ENCODE results near the gene YPEL3.

YPEL3 gene

DNA sequence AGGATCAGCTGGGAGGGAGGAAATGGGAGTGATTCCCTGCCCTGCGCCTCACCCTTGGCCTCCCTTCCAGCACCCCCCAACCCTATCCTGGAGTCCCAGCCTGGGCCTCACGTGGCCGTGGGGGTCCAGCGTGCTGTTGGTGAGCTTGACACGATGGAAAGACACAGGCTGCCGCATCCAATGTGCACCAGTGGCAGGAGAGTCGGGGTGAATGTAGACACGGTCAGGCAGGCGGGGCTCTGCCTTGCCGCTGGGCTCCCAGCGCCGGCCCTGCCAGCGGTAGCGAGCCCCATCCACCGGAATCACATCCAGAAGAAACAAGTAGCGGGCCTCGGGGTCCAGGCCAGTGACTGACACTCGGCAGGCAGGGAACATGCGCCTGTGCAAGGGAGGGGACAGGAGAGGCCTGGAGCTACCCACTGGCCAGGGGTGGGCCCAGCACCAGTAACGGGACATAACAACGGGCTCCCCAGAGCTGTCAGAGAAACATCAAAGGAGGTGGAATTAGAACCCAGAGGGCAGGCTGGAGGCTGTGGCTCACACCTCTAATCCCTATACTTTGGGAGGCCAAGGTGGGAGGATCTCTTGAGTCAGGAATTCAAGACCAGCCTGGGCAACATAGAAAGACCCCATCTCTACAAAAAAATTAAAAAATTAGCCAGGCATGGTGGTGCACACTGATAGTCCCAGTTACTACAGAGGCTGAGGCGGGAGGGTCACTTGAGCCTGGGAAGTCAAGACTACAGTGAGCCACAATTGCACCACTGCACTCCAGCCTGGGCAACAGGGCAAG, 7.0 kb downstream of the YPEL3 start:
- no peak for DNase-seq

DNA sequence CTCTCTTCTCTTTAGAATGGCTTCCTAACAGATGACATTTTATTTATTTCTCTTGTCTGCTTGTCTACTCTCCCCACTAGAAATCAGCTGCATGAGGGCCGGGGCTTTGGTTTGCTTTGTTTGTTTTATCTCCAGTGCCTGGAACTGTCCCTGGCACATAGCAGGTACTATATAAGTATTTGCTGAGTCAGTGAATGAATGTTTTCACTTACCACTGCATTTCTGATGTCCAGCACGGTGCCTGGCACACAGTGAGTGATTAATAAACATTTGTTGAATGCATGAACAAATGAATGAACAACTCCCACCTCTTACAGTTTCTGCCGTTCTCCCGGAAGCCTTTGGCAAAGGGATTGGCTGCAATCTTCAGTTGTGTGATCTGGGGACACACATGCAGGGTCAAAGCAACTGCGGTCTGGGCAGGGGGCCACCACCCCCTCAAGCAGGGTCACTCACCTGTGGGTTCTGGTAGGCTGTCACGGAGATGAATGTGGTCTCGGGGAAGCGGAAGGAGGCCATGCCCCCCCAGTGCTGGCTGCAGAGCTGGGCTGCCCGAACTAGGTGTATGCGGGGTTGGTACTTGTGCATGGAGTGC, 7.7 kb downstream of the YPEL3 start:
- DNase-seq = no peak

DNA sequence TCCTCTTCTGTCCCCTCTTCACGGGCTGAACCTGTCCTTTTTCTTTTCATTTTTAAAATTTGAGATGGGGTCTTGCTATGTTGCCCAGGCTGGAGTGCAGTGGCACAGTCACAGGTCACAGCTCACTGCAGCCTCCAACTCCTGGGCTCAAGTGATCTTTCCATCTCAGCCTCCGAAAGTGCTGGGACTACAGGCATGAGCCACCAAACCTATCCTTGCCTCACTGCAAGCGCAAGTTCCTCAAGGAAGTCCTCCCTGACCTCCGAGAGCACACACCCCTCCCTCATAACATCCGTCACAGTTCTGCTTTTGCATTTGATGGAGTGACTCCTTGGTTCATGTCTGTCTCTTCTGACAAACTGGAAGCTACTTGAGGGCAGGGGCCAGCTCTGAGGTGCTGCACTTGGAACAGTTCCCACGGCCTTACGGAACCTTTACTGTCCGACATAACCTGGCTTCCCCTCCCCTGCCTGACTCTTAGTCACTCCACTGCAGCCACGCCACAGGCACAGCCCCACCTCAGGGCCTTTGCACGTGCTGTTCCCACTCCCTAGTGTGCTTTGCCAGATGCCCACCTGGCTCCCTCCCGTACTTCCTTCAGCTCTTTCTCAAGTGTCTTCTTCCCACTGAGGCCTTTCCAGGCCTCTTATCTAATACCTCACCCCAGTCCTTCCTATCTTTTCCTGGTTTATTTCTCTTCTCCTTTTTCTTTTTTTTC, 8.7 kb downstream of the YPEL3 start:
- peak; percentile 25 to 77 for DNase-seq

DNA sequence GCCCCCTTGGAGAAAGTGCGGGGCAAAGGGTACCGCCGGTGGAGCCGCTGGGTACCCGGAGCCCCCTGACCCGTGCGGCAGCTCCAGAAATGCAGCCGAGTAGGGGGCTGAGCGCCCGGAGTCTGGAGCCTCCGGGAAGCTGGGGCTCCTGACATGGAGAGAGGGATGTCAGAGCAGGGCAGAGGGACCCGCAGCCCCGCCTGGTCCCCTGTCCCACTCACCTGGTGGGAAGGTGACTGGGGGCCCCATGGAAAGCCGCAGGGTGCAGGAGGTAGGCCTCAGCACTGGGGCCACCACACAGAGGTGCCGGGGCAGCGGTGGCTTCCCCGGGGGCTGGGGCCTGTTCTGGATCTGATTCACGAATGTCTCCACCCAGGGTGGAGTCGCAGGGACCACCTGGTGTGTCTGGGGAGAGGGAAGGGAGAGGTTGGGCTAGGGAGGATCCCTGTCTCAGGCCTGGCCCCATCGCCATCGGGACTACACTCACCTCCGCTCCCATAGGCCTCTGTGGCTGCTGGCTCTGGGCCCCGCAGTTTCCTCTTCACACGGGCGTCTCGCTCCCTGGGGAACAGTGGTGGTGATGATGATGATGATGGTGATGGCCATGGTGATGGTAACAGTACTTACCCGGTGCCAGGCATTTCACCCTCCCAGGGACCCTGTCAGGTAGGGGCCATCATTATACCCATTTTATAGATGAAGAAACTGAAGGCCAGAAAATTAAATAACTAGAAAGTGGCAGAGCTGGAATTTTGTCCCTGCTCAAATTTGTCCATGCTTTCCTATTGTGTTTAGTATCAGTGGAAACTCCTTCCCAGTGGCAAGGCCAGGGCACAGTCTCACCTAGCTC, 9.5 kb downstream of the YPEL3 start:
- DNase-seq = no peak

DNA sequence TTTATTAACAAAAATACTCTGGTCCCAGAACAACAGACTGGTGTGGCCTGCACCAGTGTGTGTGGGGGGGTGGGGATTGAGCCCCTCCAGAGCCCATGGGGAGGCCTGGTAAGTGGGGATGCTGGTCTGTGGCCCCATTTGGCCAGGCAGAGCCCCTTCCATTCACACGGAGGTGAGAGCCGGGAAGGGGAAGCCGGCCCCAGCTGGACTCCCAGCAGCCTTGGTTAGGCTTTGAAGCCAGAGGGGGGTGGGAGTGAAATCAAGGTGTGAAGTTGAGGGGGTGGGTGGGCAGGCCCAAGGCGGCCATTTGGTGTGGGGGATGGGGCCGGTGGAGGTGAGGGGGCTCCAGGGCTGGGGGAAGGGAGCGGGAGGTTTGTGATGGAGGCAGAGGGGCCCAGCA, 10.2 kb downstream of the YPEL3 start:
- DNase-seq = no peak

DNA sequence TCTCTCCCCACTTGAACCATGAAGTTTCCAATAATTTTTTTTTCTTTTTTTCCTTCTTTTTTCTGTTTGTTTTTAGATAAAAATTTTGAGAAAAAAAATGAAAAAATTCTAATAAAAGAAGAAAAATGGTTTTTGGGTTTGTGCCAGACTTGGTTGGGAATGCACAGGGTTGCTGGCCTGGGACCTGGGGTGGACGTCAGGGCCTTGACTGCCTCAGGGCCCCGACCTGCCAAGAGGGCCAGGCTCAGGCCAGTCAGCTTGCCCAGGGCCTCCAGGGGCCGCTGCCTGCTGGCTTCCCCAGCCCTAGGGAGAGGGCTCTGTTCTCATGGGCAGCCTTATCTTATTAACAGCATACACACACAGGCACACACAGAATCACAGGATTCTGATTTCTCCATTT, 10.8 kb downstream of the YPEL3 start:
- DNase-seq = no peak

DNA sequence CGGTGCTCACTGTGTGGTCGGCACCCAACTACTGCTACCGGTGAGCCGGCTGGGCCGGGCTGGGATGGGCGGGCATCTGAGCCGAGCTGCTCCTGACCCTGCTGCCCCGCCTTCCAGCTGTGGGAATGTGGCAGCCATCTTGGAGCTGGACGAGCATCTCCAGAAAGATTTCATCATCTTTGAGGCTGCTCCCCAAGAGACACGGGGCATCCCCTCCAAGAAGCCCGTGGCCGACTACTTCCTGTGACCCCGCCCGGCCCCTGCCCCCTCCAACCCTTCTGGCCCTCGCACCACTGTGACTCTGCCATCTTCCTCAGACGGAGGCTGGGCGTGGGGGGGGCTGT, 11.2 kb downstream of the YPEL3 start:
- DNase-seq = no peak

DNA sequence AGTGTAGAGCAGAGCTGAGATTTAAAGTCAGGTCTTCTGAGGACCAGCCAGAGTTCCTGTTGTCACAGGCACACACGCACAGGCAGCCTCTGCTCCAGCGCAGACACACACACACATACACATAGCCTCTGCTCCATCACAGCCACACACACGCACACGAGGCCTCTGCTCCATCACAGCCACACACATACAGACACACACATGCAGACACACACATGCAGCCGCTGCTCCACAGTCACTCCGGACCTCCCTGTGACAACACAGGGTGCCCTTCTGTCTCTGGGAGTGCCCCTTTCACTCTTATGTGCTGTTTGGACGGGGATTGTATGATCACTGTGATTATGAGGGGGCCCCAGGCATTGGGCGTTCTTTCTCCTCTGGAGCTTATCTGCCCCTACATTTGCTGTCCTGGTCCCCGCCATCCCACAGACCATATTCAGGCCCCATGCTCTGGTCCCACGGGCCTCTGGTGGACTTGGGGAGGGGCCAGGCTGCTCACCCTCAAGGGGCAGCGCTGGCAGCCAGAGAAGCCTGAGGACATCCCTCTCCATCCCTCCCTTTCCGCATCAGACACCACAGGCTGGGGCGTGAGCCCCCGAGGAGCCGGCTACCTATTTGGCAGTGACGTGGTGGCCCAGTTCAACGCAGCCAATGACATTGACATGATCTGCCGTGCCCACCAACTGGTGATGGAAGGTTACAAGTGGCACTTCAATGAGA, 11.8 kb downstream of the YPEL3 start:
- DNase-seq = no peak

DNA sequence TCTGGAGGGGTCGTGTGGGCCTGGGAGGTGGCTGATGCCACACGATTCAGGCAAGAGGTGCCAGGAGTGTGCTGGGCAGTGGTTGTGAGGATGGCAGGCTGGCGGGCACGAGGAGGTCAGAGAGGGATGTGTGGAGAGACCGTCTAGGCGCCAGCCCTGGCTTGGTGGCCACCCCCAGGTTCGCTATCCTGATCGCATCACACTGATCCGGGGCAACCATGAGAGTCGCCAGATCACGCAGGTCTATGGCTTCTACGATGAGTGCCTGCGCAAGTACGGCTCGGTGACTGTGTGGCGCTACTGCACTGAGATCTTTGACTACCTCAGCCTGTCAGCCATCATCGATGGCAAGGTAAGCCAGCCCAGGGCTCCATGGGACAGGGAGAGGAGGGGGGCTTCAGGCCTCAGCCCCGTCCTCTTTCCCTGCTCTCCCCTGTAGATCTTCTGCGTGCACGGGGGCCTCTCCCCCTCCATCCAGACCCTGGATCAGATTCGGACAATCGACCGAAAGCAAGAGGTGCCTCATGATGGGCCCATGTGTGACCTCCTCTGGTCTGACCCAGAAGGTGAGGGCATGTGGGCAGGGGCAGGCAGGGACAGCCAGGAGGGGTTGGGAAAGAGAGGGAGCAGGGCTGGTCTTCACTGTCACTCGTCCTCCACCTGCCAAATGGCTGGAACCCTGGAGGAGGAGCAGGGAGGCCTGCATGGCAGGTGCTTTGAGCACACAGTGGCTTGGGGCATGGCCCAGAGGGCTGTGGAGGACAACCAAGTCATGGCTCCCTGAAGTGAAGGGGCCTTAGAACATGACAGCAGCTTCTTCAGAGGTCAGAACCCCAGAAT, 12.6 kb downstream of the YPEL3 start:
- no peak for DNase-seq

DNA sequence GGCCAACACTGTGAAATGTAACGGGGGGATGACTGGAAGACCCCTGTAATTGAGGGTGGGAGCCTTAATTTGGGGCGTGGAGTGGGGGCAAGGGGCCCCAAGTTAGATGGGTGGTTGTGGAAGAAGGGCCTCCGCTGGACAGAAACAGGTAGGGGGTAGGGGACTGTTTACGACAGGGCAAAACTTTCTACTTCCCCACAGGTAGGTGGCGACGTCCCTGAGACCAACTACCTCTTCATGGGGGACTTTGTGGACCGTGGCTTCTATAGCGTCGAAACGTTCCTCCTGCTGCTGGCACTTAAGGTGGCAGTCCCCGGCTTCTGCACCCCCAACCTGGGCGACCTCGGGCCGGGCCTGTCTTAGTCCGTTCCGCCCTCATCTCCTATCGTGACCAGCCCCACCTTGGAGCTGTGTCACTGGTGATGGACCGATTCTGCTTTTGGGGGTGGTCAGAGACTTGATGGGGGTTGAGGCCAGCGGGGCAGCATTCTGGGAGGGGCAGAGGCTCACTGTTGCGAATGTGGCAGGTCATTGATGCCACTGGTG, 13.4 kb downstream of the YPEL3 start:
- DNase-seq = no peak

DNA sequence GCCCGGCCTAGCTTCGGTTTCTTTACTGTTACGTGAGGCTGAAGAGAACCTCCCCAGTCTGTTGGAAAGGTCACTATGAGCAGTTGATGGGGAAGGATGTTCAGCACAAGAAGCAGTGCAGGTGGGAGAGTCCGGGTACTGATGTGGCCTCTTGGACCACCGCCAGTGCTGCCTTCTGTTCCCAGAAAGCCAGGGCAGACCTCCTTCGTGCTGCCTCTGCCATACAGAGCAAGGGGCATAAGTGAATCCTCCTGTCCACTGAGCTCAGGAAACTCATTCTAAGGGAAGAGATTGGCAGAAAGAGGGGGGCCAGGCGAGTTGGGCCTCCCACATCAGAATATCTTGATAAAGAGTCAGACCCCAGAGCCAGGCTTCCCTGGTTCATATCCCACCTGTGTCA, 16.5 kb downstream of the YPEL3 start:
- no peak for DNase-seq

DNA sequence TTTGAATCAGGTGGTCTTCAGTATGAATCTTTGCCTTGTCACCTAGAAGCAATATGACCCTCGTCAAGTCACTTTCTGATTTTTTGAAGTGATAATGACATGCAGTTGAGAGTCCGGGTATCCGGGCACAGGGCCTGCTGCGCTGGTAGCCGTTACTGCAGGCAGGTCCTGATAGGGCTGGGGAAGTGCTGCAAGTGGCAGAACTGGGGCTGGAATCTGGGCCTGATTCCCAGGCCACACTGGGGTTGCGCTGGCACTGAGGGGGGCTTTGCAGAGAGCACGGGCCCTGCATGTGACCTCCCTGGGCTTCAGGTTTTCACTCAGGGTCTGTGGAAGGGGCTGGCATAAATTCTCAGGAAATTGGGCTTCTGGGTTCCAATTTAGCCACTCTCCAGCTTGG, 17.3 kb downstream of the YPEL3 start:
- no peak for DNase-seq

DNA sequence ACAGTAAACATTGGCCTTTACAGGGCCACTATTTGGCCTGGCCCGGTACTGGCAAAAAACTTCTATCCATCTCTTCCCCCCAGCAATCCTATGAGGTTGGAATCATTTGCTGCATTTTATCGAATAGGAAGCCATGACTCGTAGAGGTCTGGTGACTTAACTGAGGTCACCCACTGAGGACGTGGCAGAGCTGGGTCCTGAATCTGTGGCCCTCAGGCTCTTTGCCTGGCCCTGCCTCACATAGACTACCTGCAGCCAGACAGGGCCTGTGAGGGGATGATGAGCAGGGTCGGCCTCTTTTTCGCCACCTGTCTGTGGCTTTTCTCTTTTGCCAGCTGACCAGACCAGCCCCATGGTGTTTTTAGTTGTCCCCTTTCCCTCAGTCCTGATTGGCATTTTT, 18.4 kb downstream of the YPEL3 start:
- DNase-seq = no peak

DNA sequence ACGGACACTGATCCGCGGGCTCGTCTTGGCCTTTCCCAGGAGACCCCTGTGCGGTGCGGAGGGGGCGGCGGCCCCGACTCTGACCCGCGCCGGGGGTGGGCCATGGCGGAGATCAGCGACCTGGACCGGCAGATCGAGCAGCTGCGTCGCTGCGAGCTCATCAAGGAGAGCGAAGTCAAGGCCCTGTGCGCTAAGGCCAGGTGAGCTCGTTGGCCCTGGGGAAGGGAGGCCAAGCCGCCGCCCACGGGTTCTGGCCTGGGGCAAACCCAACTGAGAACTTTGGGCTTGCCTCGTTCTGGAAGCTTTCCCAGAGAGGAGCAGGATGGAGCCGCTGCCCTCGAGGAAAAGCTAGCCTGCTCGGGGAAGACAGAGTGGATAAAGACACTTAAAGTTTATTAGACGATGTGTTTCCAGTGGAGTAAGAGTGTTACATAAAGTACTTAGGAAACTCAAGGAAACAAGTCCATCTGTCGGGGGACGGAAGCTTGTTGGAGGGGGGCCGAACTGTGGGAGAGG, 19.7 kb downstream of the YPEL3 start:
- no peak for DNase-seq

DNA sequence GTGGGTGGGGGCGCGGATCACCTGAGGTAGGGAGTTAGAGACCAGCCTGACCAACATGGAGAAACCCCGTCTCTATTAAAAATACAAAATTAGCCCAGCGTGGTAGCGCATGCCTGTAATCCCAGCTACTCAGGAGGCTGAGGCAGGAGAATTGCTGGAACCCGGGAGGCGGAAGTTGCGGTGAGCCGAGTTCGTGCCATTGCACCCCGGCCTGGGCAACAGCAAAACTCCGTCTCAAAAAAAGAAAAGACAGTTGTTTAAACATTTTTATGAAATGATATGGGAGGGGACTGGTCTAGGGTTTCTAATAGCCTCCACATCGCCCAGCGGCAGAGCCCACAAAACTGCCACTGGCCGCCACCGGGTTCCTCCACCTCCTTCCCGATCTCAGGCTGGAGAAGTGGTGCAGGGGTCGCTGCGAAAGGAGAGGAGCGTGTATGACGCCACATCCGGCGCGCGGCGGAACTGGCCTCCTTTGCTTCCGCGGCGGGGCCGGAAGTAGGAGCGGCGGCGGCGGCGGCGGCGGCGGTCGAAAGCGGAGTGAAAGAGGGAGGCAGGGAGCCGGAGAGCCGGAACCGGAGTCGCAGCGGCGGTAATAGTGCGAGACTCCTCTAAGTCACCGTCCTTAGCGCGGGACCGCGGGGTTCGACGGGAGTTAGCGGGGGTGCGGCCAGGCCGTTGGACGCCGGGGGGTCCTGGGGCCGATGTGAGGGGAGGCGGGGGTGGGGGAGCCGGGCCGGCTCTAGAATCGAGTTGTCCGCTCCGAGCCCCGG, 20.3 kb downstream of the YPEL3 start, which contains the start of gene PPP4C:
Gene PPP4C (plus strand): TSS at position 492 of the 773 bp plus-strand sequence. CDS start 384 bp downstream, outside the sequence.
- peak; percentile 79 to 82 for DNase-seq

DNA sequence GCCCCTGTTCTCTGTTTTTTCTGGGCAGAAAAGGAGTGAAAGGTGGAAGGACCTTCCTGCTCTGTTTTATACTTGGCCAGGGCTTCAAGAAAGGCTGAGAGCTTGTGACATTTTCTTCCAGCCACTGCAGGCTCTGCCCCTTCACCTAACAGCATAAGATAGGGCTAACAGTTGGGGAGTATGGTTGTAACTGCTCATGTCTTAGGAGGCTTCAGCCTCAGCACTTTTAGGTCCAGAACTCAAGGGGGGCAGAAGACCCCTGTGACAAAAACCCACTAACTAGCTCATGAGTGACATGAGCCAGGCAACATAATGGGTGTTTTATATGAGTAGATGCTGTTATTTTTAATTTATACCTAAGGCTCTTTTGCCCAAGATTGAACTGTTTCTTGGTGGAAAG, 25.5 kb downstream of the YPEL3 start:
- DNase-seq = no peak

DNA sequence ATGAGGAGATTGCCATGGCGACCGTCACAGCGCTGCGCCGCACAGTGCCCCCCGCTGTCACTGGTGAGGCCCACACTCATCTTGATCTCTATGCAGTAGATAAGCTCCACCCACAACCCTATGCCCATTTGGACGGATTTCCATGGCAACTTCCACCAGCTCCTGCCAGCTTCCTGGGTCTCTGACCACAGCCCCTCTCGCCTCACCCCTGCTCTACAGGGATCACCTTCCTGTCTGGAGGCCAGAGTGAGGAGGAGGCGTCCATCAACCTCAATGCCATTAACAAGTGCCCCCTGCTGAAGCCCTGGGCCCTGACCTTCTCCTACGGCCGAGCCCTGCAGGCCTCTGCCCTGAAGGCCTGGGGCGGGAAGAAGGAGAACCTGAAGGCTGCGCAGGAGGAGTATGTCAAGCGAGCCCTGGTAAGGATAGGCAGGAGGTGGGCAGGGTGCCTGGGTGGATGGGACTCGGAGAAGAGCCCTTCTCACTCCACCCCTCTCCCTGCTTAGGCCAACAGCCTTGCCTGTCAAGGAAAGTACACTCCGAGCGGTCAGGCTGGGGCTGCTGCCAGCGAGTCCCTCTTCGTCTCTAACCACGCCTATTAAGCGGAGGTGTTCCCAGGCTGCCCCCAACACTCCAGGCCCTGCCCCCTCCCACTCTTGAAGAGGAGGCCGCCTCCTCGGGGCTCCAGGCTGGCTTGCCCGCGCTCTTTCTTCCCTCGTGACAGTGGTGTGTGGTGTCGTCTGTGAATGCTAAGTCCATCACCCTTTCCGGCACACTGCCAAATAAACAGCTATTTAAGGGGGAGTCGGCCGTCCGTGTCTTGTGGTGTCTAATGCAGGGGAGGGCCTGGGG, 26.2 kb downstream of the YPEL3 start:
- DNase-seq = no peak

DNA sequence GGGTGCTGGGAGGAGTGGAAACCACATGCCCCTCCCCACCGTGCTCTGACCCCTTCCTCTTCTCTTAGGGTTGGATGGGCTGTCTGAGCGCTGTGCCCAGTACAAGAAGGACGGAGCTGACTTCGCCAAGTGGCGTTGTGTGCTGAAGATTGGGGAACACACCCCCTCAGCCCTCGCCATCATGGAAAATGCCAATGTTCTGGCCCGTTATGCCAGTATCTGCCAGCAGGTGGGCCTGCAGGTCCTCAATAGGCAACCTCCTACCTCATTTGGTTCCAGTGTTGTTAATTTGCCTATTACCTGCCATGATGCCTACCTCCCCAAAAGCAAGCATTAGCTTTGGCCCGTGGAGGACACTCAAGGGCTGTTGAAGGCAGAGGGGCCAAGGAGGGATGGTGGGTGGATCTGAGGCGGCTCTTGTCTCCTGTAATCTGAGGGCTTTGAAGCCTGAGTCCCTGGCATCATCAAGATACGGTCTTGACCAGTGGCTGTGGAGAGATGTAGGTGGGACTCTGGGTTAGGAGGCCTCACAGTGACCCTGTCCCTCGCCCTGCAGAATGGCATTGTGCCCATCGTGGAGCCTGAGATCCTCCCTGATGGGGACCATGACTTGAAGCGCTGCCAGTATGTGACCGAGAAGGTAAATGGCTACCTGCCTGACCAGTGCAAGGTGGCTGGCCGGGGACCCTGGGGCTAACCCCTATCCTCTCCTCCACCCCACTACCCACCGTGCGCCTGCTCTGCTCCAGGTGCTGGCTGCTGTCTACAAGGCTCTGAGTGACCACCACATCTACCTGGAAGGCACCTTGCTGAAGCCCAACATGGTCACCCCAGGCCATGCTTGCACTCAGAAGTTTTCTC, 27.0 kb downstream of the YPEL3 start:
- no peak for DNase-seq
